Kidney (tissue), 14 donors: Measurements from ENCODE around the gene LY6G6F. TPM values are rescaled to one million over a fixed set of nuclear protein-coding genes. Genes with fewer than 3 reads are reported as not detected.

Source experiments
- DNase-seq, 5 donors: peaks; one replicate each; pipeline ENCODE4 v3.0.0-alpha.2; 2013 to 2020
- FAIRE-seq: peaks from 2 replicates; lab custom pipeline; 2012; peaks lifted over from hg19 to GRCh38; lab: Jason Lieb, UNC
- H3K27ac ChIP-seq, 2 donors: one replicate each; pipeline ENCODE4 v1.7.0; 2013; ENCODE audit warnings: low read depth in 2 of 2, low read length in 2 of 2, inconsistent platforms in 1 of 2
- H3K27me3 ChIP-seq: one replicate; pipeline ENCODE4 v1.7.1; 2013; ENCODE audit warnings: low read length, inconsistent platforms; ENCODE audit not compliant: control insufficient read depth, insufficient read depth
- H3K36me3 ChIP-seq, 3 donors: one replicate each; pipeline versions ENCODE4 v1.7.0 to v1.7.1; 2013; ENCODE audit warnings: low read length in 3 of 3, control low read depth in 1 of 3, inconsistent platforms in 1 of 3; ENCODE audit not compliant: insufficient read depth in 3 of 3, control insufficient read depth in 2 of 3
- H3K4me1 ChIP-seq, 3 donors: one replicate each; pipeline versions ENCODE4 v1.7.0 to v1.7.1; 2013; ENCODE audit warnings: low read length in 3 of 3, inconsistent platforms in 1 of 3, low read depth in 1 of 3; ENCODE audit not compliant: control insufficient read depth in 2 of 3, insufficient read depth in 2 of 3
- H3K4me3 ChIP-seq, 3 donors: one replicate each; pipeline versions ENCODE4 v1.7.0 to v1.8.1; 2013; ENCODE audit warnings: low read length in 3 of 3, control low read depth in 1 of 3, inconsistent platforms in 1 of 3
- H3K9ac ChIP-seq, 3 donors: one replicate each; pipeline versions ENCODE4 v1.7.0 to v1.7.1; 2013; ENCODE audit warnings: low read length in 3 of 3, control low read depth in 1 of 3, inconsistent platforms in 1 of 3
- H3K9me3 ChIP-seq, 3 donors: one replicate each; pipeline versions ENCODE4 v1.7.0 to v1.7.1; 2013; ENCODE audit warnings: low read length in 3 of 3, control low read depth in 1 of 3, inconsistent platforms in 1 of 3; ENCODE audit not compliant: control insufficient read depth in 2 of 3, insufficient read depth in 1 of 3
- CTCF ChIP-seq: IDR thresholded peaks from 3 replicates; pipeline ENCODE4 v1.5.1; 2012; ENCODE audit warnings: mild to moderate bottlenecking, moderate library complexity, borderline replicate concordance; ENCODE audit not compliant: insufficient read depth; ENCODE audit errors: extremely low read depth
- intact Hi-C: fragments of 100-400 bp; cut with DNase I; formaldehyde crosslinking; loops from one replicate; pipeline ENCODE4 v1.11.1; 2022
- polyA plus RNA-seq: library from polyadenylated mRNA; stranded (reverse); fragments of 350-450 nt; fragmentation: Illumina TruSeq; extraction: RNeasy Lipid Tissue Mini Kit (QIAGEN cat#74804); gene quantifications from one replicate; pipeline ENCODE4 v1.2.3, GENCODE V29; 2014; ENCODE audit warnings: low read depth, low replicate concordance; ENCODE audit not compliant: insufficient read depth
- total RNA-seq: library from RNA; stranded (reverse); fragmentation: NEBNext Ultra II Directional; extraction: Animal tissue kit (Norgen Biotek cat#: 25700); gene quantifications from one replicate; pipeline ENCODE4 v1.2.1, GENCODE V29; 2021
- donor health status: control.
- donor health status: control.
- donor health status: control.
- donor health status: control.
- donor health status: control.
- donor health status: DM: yes; HTN: yes; CAD: no.
- donor health status: Normal renal cell carcinoma (clear cell type).

Gene LY6G6F
- total and polyA plus RNA-seq, 2 donors from 2014 or later = not detected

DNA sequence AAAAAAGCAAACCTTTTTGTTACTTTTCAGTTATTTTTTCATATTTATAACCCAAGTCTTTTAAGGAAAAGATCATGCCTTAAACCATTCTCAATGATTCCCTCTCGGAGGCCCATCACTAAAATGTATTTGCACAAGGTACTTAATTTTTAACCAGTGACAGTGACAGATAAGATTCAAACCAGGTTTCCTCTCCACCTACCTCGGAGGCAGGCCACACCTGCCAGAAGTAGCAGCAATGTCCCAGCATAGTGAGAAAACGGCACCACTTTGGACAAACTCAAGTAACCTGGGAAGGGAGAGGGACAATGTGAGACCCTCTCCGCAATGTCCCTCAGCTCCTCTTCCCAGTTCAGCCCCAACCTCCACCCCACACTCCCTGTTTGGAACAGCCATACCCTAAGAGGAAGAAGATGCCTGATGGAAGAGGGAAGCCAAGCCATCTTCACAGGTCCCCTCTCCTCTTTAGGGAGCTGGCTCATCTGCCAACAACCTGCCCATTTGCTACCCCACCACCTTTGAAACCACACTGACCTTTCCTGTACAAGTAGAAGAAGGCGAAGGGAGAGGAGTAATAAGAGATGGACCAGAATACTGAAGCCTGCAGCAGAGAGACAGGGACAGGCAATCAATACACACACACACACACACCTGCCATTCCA, 5.8 kb upstream of the LY6G6F start:
- intact Hi-C loops = no loop called here
- no peak for FAIRE-seq
- no peak overlapping the region for H3K9ac ChIP-seq

DNA sequence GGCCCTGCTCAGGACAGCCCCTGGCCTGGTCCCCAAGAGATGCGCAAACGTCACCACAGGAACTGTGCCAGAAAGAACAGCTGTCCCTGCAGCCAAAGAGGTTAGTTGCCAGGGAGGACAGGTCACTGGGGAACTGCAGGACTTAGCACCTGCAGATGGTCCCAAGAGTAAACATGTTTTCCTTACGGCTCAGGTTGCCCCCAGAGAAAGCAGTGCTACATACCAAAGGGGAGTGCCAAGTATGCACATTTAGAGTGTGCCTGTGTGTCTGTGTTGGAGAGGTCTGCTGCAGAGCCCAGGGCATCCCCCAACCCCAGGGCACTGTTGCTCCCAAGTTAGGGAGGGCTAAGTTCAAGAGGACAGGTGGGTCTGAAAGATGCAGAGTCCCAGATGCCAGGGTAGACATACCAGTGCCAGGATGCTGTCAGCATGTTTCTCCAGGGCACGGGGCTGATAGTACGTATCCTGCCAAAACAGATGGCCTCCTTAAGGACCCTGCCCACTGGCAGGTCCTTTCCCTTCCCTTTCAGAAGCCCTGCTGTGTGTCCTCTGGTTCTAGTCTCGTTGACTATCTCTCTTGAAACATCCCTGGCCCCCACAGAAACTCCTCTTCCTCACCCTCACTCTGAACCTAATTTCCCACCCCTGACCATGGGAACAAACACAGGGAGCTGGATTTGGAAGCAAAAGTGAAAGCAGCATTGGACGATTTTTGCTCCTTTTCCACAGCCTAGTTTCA, 4.8 kb upstream of the LY6G6F start:
- no peak for TF ChIP-seq CTCF
- H3K27me3 ChIP-seq = no peaks in the 10 kb centered on the region
- H3K27ac ChIP-seq = no peak overlapping the region
- H3K9me3 ChIP-seq = no peaks in the 10 kb centered on the region
- DNase-seq = peak in 3 of 5 donors; percentile 41 to 74 (median 52)
- peaks cover 0 to 10% (median 9%) of the 10 kb centered on the region in 3 donors for H3K4me1 ChIP-seq
- H3K4me3 ChIP-seq = peak overlapping the region; percentile 89 to 98 (median 96)
- peaks cover 3 to 5% (median 4%) of the 10 kb centered on the region in 3 donors for H3K36me3 ChIP-seq
- intact Hi-C loops = no loop called here
- no peak for FAIRE-seq
- H3K9ac ChIP-seq = peak overlapping the region; percentile 81 to 96 (median 88)

More for the DNA sequence above, 5.8 kb upstream of the LY6G6F start:
- H3K27ac ChIP-seq = no peak overlapping the region
- no peaks in the 10 kb centered on the region for H3K27me3 ChIP-seq
- peaks cover 3 to 9% (median 4%) of the 10 kb centered on the region in 3 donors for H3K36me3 ChIP-seq
- peaks cover 0 to 10% (median 9%) of the 10 kb centered on the region in 3 donors for H3K4me1 ChIP-seq
- DNase-seq = no peak
- no peaks in the 10 kb centered on the region for H3K9me3 ChIP-seq
- no peak overlapping the region for H3K4me3 ChIP-seq
- TF ChIP-seq CTCF = no peak

DNA sequence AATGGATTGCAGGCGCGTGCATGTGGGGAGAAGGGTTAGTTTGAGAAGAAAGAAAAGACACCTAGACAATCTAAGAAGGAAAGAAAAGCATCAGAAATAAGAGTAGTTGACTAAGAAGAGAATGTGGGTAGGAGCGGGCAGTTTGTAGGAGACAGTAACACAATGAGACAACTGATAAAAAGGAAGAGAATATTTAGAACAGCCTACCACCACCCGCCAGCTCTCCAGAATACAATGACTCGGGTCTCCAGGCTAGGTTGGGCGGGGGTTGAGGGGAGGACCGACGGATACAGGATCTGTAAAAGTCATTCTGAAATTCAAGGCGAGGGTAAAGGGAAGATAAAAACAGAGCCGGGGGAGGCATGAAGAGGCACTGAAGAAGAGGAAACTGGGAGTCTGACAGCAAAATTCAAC, 4.3 kb upstream of the LY6G6F start:
- TF ChIP-seq CTCF = no peak
- no peak for FAIRE-seq

More for the DNA sequence above, 4.3 kb upstream of the LY6G6F start:
- Histone ChIP-seq H3K4me1 (peaks cover 0 to 10% (median 9%) of the 10 kb centered on the region in 3 donors), H3K27ac (peak overlapping the region; percentile 92 to 95), H3K4me3 (peak overlapping the region; percentile 89 to 98 (median 96)), H3K27me3 (no peaks in the 10 kb centered on the region), H3K9me3 (no peaks in the 10 kb centered on the region), H3K36me3 (peaks cover 0 to 3% (median 3%) of the 10 kb centered on the region in 3 donors), H3K9ac (peak overlapping the region; percentile 81 to 96 (median 88))
- intact Hi-C loops = no loop called here
- DNase-seq = no peak
